Fibroblast of the aortic adventitia (primary cell): ENCODE measurements around the gene TSEN2. TPM values are rescaled to one million over a fixed set of nuclear protein-coding genes. Genes with fewer than 3 reads are reported as not detected.

ENCODE experiments used
- DNase-seq: peaks from one replicate; pipeline ENCODE4 v3.0.0-alpha.2; 2010; ENCODE audit warnings: low read depth
- H3K4me3 ChIP-seq: 2 replicates; pipeline ENCODE4 v1.5.1; 2011; ENCODE audit warnings: low read depth, mild to moderate bottlenecking, control low read depth, low read length, moderate library complexity
- total RNA-seq: library from RNA; depleted of rRNA; stranded (reverse); fragments of >200 nt; gene quantifications from 2 replicates; pipeline ENCODE4 v1.2.3, GENCODE V29; 2012; ENCODE audit warnings: low replicate concordance
- TF ChIP-seq, protein P1 (sequence below): IDR thresholded peaks from 2 replicates; pipeline ENCODE4 v1.5.1; 2011; ENCODE audit warnings: mild to moderate bottlenecking, low read length, control low read depth, inconsistent platforms; ENCODE audit not compliant: insufficient read depth

Gene TSEN2
- total RNA-seq, 1 donor: 17.7 TPM

GRCh38 chr3:12460127-12460526 lies 24.2 kb upstream of the TSEN2 start:
- H3K4me3 ChIP-seq: no peak overlapping the region
- DNase-seq: no peak
- TF ChIP-seq, protein P1, sequence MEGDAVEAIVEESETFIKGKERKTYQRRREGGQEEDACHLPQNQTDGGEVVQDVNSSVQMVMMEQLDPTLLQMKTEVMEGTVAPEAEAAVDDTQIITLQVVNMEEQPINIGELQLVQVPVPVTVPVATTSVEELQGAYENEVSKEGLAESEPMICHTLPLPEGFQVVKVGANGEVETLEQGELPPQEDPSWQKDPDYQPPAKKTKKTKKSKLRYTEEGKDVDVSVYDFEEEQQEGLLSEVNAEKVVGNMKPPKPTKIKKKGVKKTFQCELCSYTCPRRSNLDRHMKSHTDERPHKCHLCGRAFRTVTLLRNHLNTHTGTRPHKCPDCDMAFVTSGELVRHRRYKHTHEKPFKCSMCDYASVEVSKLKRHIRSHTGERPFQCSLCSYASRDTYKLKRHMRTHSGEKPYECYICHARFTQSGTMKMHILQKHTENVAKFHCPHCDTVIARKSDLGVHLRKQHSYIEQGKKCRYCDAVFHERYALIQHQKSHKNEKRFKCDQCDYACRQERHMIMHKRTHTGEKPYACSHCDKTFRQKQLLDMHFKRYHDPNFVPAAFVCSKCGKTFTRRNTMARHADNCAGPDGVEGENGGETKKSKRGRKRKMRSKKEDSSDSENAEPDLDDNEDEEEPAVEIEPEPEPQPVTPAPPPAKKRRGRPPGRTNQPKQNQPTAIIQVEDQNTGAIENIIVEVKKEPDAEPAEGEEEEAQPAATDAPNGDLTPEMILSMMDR: no peak

DNA sequence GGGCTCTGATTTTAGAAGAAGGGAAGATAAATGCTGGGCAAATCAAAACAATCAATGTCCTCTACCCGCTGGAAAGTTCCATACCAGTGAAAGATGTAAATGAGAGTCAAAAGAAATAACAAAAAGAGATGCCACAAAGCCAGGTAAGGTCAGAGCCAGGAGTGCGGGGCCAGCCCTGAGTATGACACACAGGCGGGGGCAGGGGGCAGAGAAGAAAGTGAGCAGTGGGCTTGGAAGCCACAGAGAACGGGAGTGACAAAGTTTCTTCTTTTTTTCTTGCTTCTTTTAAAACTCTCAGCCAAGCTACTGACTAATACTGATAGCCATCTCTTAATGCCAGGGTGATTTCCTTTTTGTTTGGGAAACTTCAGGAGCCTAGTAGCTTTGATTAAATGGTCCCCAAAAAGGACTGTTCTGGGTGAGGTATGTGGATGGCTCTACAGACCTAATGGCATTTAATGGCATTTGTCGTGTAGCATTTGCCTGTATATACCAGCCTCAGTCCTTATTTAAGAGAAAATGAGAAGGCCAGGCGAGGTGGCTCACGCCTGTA lies 23.1 kb upstream of the TSEN2 start:
- no peak overlapping the region for H3K4me3 ChIP-seq
- DNase-seq: no peak

DNA sequence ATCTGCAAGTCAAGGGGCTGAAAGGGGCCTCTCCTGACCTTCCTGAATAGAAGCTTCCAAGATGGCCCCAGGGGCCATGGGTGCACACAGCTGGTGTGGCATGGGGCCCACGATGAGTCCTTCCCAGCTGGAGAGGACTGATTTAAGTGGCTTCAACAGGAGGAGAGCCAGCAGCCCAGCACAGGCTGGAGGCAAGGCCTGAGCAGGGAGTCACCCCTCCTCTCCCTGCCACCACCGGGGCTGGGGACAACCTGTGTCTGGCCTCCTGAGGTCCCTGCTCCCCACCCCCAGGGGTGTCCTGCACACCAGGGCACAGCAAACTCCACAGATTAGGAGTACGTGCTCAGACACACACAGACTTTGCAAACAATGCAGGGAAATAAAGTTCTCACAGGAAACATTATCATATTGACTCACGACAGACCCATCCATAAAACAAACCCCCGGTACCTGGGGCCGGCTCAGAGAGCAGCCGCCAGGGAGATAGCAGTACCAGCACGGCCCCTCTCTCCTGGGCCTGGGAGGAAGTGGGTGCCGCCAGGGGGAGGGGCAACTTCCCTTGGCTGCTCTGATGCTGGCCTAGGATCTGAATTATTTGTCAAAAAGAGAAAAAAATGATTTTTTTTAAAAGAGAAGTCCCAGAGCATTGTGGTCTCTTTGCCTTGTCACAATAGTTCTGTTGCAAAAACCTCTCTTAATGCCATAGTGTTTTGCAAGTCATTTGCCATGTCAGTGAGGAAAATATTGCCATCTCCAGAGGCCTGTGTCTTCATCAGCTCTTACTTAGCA lies 21.9 kb upstream of the TSEN2 start:
- no peak for DNase-seq
- no peak overlapping the region for H3K4me3 ChIP-seq
- TF ChIP-seq, protein P1: no peak

More for the DNA sequence above, 23.1 kb upstream of the TSEN2 start:
- TF ChIP-seq, protein P1: no peak

GRCh38 chr3:12463686-12464085 lies 20.6 kb upstream of the TSEN2 start:
- DNase-seq: no peak
- TF ChIP-seq, protein P1: no peak
- no peak overlapping the region for H3K4me3 ChIP-seq

GRCh38 chr3:12464181-12464580 lies 20.1 kb upstream of the TSEN2 start:
- no peak for DNase-seq
- no peak overlapping the region for H3K4me3 ChIP-seq
- TF ChIP-seq, protein P1: no peak

- DNase-seq: no peak
- TF ChIP-seq, protein P1: no peak
- H3K4me3 ChIP-seq: no peak overlapping the region
These were observed 19.0 kb upstream of the TSEN2 start for GRCh38 chr3:12465151-12465835.
